DMS114 treated with DMSO at 0.1 percent for 48 hours (cell line): ENCODE results near the gene WHRN.

Experiments used
- DNase-seq: peaks from one replicate; lab custom pipeline; 2025; ENCODE audit not compliant: unreplicated experiment; lab: John Stamatoyannopoulos, UW

The WHRN gene

DNA sequence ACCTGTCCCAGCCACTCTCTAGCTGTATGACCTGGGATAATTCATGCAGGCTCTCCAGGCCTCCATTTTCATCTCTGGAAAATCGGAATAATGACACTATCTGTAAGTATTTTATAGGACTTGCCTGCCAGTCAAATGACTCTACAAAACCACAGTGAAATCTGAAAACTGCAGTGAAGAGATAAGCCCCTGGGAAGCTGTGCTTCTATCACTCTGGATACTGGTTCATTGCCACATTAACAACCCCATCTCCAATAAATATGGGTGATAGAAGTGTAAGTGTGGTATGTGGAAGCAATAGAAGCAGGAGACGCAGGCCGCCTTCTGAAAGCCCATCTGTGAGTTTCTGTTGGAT, 31.8 kb downstream of the WHRN start:
- no peak for DNase-seq

DNA sequence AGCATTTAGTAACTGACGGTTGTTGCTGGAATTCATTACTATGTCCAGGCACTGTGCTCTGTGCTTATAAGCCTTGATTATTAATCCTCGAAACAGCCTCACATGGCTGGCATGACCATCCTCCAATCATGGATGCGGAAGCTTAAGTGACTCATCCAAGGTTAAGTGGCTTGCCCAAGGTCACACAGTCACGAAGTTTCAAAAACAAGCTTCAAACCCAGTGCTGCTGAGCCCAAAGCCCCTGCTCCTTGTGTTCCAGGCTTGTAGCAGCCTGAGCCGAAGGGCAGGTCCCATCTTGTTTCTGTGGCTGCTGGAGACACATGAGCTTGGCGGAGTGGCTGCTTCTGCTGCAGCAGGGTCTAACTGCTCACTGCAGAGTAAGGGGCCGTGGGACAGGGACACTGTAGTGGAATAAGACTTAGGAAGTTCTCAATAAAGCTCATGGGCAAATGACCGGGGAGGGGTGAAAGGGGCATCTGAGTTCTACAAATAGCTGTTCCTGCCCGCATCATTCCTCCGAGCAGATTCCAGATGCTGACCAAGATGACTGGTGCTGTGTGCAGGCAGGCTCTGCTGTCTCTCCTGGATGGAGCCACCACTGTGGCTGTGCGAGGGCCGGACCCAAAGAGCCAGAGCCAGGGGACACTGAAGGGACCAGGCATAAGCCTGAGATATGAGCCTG, 32.4 kb downstream of the WHRN start:
- DNase-seq = no peak

DNA sequence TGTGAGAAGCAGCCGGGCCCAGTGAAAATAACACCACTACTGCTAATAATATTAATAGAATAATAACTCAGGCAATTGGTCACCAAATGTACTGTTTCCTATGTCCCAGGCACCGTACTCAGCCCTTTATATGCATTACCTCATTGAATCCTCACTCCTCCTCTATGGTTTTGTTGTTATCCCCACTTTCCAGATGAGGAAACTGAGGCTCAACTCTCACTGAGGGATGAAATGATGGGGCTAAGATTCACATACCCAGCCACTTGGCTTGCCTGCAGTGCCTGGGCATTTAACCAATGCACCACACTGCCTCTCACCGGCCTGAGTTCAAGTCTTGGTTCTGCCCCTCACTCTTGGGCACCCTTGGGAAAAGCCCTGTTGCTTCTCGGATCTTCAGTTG, 34.1 kb downstream of the WHRN start:
- no peak for DNase-seq

DNA sequence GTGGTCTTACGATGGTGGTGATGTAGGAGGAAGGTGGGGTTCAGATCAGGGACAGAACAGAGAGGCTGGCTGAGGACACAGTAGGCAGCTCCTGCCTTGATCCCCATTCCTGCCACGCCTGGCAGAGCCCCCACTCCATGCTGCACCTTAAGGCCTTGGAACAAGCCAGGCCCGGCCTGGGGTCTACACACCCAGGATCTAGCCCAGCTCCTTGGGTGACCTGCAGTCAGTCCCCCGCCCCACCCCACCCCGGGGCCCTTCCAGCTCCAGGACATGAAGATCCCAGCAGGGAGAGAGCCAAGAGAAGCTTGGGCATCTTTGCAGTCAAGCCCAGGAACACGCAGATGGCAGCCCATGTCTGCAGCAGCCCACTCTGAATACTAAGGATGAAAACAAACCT, 34.7 kb downstream of the WHRN start:
- DNase-seq = no peak

DNA sequence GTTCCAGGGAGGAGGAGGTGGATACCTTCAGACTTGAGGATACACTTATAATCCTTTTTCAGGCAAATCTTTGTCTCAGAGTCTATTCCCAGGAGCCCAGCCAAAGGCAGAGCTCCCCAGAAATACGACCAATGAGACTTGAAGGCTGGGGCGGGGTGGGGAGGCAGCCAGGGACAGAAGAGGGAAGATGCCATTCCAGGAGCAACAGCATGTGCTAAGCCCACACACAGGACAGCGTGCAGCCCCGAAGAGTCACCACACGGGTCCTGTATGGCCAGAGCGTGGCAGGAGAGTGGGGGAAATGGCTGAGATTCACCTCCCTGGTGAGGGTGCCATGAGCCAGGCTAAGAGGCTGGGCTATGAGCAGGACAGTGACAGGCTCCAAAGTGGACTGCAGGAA, 35.2 kb downstream of the WHRN start:
- DNase-seq = no peak

DNA sequence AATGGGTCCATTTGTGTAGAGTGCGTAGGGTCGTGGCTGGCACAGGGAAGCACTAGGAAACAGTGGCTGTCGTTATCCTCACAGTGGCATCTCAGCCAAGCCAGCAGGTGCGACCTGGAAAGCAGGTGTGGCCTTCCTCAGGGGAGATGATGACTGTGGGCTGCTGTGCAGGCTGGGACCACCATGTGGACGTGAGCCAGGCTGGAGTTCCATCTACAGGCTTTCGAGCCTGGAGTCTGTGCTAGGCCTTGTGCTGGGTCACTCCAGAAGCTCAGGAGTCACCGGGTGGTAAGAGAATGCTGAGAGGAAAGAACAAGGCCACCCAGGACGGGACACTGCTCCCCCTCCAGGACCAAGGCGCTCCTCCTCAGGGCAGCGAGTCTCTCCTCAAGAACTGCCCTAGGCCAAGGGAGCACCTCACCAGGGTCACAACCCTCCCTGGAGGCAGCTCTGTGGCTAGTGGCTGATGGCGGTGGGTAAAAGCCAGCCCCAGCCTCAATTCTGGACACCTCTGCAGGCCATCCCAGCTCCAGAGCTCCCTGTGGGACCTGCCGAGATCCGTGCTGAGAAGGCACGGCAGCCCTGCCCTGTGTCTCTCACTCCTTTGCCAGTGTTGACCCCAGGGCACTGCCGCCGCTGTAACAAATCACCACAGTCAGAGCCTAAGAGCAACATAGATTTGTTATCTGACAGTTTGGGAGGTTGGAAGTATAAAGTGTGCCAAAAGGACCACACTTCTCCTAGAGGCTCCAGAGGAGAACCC, 36.0 kb downstream of the WHRN start:
- DNase-seq = no peak

DNA sequence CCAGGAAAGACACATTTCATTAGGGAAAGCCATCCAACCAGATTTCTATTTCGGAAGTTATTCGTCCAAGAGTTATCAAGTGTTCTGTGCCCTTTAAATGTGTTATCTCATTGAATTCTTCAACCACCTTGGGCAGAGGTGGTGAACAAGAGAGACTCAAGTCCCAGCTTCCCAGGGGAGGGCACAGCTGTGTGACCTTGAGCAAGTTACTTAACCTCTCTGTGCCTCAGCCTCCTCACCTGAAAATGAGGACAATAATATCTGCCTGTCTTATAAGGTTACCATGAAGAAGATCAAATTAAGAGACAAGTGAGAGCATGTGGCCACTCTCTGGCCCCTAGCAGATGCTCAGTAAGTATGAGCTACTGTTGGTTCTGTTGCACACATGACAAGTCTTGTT, 37.4 kb downstream of the WHRN start:
- no peak for DNase-seq

DNA sequence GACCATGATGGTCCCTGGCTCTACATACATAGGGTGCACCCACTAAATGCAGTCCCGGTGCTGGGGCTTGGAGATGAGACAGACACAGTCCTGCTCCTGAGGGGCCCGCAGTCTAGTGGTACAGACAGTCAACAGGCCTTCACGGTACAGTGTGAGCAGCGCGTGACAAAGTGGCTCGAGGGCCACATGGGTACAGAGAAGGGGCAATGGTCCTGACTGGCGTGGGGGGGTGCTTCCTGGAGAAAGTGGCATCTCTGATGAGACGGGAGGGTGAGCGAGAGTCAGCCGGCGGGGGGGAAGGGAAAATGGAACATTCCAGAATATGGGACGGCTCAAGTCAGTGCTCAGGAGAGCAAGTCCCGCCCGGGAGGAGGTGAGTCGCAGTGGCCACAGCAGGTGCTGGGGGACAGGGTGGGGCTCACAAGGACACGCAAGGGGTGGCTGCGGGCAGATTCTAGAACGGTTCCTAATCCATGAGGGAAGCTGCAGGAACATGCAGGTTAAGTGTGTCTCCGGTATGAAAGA, 38.0 kb downstream of the WHRN start:
- DNase-seq = no peak

DNA sequence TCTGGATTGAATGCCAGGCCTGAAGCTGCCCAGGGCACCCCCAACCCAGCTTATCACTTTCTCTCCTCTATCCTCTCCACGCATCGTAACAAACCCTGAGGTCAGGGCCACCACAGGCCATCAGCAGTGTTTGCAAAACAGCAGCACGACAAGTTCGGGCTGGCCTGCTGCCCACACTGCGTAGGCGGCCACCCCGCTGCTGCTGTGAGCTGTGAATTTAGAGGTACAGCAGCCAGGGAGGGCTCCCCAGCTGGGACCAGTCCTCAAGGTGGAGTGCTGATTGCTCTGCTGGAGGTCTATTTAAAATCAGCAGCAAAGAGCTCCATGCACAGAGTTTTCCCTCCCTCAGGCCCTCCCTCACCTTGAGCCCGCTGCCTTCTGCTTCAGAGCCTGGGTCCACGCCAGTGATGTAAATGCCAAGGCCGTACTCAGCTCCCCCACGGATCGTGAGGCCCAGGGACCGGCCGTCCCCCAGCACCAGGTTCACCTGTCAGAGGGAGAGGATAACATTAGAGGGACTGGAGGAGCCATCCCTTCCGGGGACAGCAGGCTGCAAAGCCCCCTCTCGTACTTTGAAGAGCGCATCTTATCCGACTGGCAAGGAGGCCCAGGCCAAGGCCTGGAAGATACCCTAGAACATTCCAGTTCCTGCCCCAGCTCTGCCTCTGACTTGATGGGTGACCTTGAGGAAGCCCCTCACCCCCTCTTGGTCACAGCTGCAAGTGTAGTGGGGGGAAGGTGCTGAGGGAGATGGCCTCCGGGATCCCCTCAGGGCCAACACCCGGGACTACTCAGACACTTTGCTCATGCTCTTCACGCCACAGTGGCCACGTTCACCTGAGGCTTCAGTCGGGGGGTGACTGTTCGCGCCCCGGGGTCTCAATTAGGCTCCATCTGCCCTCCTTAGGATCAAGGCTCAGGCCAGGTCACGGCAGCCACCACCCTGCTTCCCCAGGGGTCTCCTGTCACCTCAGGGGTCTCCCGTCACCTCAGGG, 39.1 kb downstream of the WHRN start:
- DNase-seq = no peak

DNA sequence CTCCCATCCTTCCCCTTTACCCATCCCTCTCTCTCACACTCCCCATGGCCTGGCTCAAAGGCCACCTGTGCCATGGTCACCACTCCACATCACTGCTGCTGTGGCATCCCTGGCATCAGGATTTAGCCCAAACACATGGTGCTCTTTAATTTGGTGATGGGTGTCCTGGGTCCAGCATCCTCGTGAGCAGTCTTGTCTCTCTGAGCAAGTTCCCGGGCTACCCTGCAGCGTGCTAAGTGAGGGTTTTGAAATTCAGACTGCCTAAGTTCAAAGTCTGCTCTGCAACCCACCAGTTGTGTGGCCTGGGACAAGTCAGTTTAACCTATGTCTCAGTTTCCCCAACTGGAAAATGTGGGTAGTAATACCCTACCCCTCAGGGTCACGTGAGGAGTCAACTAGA, 39.9 kb downstream of the WHRN start:
- DNase-seq = no peak

DNA sequence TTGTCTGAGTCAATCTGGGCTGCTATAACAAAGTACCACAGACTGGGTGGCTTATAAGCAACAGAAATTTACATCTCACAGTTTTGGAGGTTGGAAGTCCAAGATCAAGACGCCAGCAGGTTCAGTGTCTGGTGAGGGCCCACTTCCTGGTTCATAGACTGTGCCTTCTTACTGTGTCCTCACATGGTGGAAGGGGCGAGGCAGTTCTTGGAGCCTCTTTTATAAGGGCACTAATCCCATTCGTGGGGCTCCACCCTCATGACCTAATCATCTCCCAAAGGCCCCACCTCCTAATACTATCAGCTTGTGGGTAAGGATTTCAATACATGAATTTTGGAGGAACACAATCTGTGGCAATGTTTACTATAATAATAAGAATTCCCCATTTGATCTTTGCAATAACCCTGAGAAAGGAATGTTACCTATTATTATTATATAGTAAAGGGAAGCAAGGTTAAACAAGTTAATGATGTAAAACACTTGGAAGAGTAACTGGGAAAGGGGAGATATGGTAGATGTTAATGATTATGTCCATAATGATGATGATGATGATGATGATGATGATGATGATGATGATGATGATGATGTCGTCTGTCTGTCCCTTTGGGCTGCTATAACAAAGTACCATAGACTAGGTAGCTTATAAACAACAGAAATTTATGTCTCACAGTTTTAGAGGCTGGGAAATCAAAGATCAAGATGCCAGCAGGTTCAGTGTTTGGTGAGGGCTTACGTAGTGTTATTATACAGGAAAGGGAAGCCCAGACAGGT, 40.8 kb downstream of the WHRN start:
- no peak for DNase-seq

DNA sequence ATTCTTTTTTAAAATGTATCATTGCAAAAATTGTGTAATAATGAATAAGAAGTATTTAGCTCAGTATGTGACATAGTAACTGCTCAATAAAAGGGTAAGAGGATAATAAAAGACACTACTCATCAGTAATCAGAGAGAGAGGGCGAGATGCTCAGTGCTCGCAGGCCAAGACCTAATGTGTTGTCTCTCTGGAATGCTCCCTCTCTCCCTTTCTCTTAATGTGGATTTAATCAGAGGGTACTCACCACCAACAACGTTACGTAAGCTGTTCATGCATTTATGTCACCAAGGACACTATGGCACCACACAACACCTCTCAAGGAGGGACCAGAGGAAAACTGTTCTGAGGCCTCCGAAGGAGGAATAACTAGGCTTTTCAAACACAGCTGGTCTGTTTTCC, 42.5 kb downstream of the WHRN start:
- DNase-seq = no peak

DNA sequence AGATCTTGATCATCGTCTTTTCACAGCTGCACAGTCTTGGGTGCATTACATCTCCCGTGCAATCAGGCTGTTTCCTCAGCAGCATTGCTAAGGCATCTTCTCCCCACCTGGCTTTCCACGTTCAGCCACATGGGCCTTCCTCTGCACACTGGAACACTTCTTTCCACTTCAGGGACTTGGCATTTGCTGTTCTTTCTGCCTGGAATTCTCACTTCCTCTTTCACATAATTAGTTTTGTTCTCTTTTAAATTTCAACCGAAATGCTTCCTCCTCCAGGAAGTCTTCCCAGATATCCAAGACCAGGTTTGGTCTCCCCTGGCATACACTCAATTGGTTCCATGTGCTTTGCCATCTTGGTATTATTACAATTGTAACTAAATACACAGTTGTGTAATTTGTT, 43.8 kb downstream of the WHRN start:
- DNase-seq = no peak

DNA sequence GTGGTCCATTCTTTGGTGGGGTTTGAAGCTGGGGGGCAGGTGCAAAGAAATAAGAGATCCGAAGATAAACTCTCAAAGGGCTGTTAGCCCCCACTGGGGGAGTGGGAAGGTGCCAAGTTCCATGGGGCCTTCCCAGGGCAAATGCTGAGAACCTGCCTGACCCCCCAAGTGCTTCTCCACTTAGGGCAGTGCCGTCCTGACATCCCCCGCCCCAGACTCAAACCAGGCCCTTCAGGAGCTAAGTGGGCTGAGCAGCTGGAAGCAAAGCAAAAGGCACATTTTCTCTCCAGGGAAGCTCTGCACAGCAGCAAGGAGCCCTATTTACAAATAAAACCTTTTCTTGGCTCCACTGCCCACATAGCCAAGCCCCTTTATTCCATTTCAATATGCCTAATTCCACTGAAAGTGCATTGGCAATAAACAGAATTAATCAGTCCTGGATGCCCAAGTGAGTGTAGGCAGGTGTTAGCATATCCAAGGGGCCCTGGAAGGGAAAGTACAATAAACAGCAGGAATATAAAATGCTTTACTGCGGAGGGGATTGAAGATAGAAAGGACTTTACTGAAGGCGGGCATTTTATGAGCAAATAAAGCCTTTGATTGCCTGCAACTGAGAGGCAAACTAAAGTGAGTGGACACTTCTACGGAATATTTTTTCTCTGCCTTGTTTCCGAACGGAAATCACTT, 44.6 kb downstream of the WHRN start:
- DNase-seq = no peak

DNA sequence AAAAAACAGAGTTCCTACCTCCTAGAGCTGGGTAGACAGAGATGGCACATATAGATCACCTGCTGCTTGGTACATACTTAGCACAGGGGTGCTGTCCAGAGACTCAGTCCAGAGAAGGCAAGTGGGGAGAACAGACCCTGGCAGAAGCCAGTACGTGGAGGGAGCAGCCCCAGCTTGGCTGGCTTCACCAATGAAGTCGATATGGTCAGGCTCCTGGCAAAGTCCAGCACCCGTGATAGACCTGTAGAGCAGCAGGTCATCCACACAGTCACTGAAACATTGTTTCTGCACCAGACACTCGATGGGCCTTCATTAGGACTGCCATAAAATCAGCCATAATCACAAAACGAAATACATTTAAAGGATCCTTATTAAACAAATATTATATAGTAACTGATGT, 45.8 kb downstream of the WHRN start:
- no peak for DNase-seq

DNA sequence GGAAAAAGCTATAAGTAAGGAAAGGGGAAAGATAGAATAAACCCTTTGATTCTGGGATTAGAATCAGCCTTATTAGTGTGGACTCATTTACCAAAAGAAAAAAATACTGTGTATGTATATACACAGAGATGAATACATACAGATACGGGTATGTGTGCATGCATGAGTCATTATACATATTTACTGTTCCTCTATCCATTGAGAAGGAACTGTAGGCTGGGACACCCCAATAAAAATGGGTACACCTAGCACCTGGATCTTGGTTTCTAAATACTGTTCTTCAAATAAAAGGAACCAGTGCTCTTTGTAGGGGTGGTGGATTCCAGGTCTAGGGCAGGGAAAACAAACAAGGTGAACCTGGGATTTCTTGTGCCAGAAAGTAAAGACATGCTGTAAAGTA, 48.3 kb downstream of the WHRN start:
- DNase-seq = no peak

DNA sequence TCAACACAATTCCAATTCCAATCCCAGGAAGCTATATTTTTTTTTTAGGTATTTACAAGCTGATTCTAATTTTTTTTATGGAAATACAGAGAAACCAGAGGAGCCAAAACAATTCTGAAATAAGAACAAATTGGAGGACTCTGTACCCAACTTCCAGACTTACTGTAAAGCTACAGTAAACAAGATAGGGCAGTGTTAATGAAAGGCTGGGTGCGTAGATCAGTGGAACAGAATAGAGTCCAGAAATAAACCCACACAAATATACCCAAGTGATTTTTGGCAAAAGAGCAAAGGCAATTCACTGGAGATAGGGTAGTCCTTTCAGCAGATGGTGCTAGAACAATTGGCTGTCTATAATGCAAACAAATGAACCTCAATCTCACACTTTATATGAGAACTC, 50.6 kb downstream of the WHRN start:
- DNase-seq = no peak

DNA sequence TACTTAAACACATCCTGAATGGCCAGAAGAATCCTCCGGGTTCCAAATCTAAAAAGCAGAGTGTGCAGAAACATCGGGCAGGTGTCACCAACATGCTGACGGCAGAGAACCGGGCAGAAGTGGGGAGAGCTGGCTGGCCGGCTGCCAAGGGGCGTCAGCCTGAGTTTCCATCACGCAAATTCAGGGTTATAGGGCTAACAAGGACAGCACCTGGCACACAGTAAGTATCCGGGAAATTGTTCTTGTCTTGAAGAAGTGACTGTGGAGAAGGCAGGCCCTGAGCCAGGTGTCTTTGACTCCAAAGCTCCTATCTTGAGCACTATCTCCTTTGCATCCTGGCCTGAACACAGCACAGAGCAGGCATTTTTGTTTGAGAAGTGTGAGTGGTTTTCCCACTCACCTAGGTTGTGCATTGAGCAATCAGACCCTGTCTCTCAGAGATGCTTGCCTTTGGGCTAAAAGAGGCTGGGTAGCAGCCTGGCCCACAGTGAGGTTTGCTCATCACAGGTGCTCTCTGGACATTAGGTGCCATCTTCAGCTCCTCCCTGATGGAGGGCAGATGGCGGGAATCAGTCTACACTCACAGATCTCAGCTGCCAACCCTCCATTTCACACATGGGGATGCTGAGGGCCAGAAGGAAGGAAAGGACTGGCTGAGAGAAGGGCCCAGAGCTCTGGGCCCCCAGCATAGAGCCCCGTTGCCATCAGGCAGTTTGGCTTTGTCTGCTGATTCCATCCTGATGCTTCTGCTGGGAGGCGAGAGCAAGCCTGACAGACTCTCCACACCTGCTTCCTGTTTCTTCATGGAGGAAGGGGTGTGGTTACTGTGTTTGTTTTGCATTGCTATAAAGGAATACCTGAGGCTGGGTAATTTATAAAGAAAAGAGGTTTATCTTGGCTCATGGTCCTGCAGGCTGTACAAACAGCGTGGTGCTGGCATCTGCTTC, 52.8 kb downstream of the WHRN start:
- no peak for DNase-seq

DNA sequence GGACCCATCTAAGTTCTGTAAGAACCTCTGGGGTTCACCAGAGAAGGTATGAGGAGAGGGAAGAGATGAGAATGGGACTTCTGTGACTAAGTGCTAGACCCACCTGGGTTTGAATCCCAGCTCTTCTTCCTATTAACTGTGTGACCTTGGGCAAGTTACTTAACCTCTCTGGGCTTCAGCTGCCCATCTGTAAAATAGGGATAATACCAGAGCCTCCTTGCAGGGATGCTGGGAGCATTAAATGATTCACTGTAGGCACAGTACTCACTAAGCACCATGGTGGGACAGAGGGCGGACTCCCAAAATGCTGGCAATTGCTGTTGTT, 53.6 kb downstream of the WHRN start:
- no peak for DNase-seq
